Activated CD4-positive, alpha-beta T cell treated with anti-CD3 and anti-CD28 coated beads, Interleukin-2, amount 50 U/mL, for 24 hours (primary cell): ENCODE measurements around the gene MRC2.
"Not testable (repeated sequence)": the region's sequence is repeated elsewhere in the genome, so short reads cannot be mapped to it uniquely, and the experiment has no call there.

Source experiments
- DNase-seq, 2 donors: peaks; one replicate each; pipeline ENCODE4 v3.0.0-alpha.2; 2020; ENCODE audit warnings: low read depth in 1 of 2, low spot score in 1 of 2

The MRC2 gene

GRCh38 chr17:62676231-62676943, 48.9 kb downstream of the MRC2 start:
- DNase-seq: no peak

GRCh38 chr17:62676952-62677596, 49.6 kb downstream of the MRC2 start:
- no peak for DNase-seq

- DNase-seq: no peak
Observed at GRCh38 chr17:62678214-62678919, 50.9 kb downstream of the MRC2 start.

GRCh38 chr17:62679866-62680377, 52.5 kb downstream of the MRC2 start:
- DNase-seq: no peak

GRCh38 chr17:62680541-62681052, 53.1 kb downstream of the MRC2 start:
- DNase-seq: no peak

GRCh38 chr17:62681061-62681938, 53.8 kb downstream of the MRC2 start:
- DNase-seq: no peak

- no peak for DNase-seq
Observed at GRCh38 chr17:62681939-62682381, 54.5 kb downstream of the MRC2 start.

GRCh38 chr17:62684179-62684578, 56.7 kb downstream of the MRC2 start:
- no peak for DNase-seq

- no peak for DNase-seq
Observed at GRCh38 chr17:62687997-62688396, 60.5 kb downstream of the MRC2 start.

- DNase-seq: no peak
Observed at GRCh38 chr17:62688398-62689160, 61.1 kb downstream of the MRC2 start.

- no peak for DNase-seq
Observed at GRCh38 chr17:62689441-62690167, 62.1 kb downstream of the MRC2 start.

GRCh38 chr17:62690168-62690897, 62.9 kb downstream of the MRC2 start:
- no peak for DNase-seq

GRCh38 chr17:62691589-62691915, 64.1 kb downstream of the MRC2 start:
- not testable (repeated sequence) for DNase-seq

GRCh38 chr17:62692159-62692651, 64.7 kb downstream of the MRC2 start:
- DNase-seq: no peak

GRCh38 chr17:62692721-62693431, 65.4 kb downstream of the MRC2 start:
- DNase-seq: no peak

- no peak for DNase-seq
Observed at GRCh38 chr17:62693616-62694409, 66.3 kb downstream of the MRC2 start.

- not testable (repeated sequence) for DNase-seq
Observed at GRCh38 chr17:62695093-62695738, 67.7 kb downstream of the MRC2 start.
